ENCODE results near the gene HMCN2. TPM values are rescaled to one million over a fixed set of nuclear protein-coding genes. Genes with fewer than 3 reads are reported as not detected.

HMCN2 gene
- polyA plus RNA-seq, 1 of the 3 experiments (the other 2 are of a cell fraction): 0.15 TPM

GRCh38 chr9:130331573-130331972 is 66.0 kb downstream of the HMCN2 start:
- Histone ChIP-seq H3K9me3 (no peaks in the 10 kb centered on the region), H3K79me2 (ENCODE audit: insufficient read depth) (no peaks in the 10 kb centered on the region), H2AFZ (ENCODE audit: low read depth) (no peak overlapping the region), H3K4me1 (ENCODE audit: control insufficient read depth in 1 of 2, insufficient read depth in 2 of 2, low read depth in 1 of 2, low read length in 1 of 2) (peaks cover 0 to 81% of the 10 kb centered on the region in 2 experiments; a peak in 2 of 4 replicates), H3K36me3 (replicated peaks in 1 of 2; ENCODE audit: control insufficient read depth in 1 of 2, insufficient read depth in 2 of 2, low read length in 1 of 2) (no peaks in the 10 kb centered on the region), H3K27ac (ENCODE audit: low read depth in 2 of 2, low read length in 1 of 2) (peak overlapping the region in 1 of 2 experiments; percentile 81; a peak in 2 of 4 replicates), H3K9ac (no peak overlapping the region), H3K4me2 (no peak overlapping the region), H3K9me2 (no peaks in the 10 kb centered on the region), H4K20me1 (ENCODE audit: insufficient read depth) (no peaks in the 10 kb centered on the region), H3F3A (replicated peaks; ENCODE audit: insufficient read depth) (no peaks in the 10 kb centered on the region), H3K4me3 (ENCODE audit: low read depth in 2 of 2, low read length in 1 of 2) (no peak overlapping the region), H3K27me3 (ENCODE audit: insufficient read depth) (peaks cover 8% of the 10 kb centered on the region; the same call in 1 of the 2 replicates)
- CTCF ChIA-PET: interaction anchor here (7.5 to 7.6 kb wide), 2 partner anchors 11 to 88 kb away, joined by 44 to 49 read pairs; no protein-coding TSS in a partner anchor
- WGBS (ENCODE audit: low lambda C conversion rate): 79% methylated on average over 12 of the region's 13 CpGs
- DNase-seq: no peak
- TF ChIP-seq USF1 (IDR thresholded peaks at IDR 0.05; ENCODE audit: borderline replicate concordance, low read depth) (no peak), MXI1 (IDR thresholded peaks at IDR 0.05; ENCODE audit: low read depth, low read length) (no peak), YY1 (IDR thresholded peaks at IDR 0.05; ENCODE audit: low read depth) (no peak), JUND (IDR thresholded peaks at IDR 0.05) (no peak), RAD21 (IDR thresholded peaks at IDR 0.05; ENCODE audit: low read length) (no peak), ZBTB33 (IDR thresholded peaks at IDR 0.05; ENCODE audit: borderline replicate concordance, low read depth) (no peak), CHD2 (IDR thresholded peaks at IDR 0.05; ENCODE audit: low read length, partially characterized antibody) (no peak)
- POLR2A ChIA-PET: interaction anchor here (0.6 kb wide), 1 partner anchor 264 kb away, joined by 3 read pairs; no protein-coding TSS in a partner anchor

- H3K27ac ChIP-seq (ENCODE audit: low read depth in 2 of 2, low read length in 1 of 2): peak overlapping the region in 1 of 2 experiments; percentile 81; a peak in 2 of 4 replicates
- no peaks in the 10 kb centered on the region for H3K9me2 ChIP-seq
- H3K79me2 ChIP-seq (ENCODE audit: insufficient read depth): no peaks in the 10 kb centered on the region
- POLR2A ChIA-PET: no interaction called here
- no peaks in the 10 kb centered on the region; the same call in 1 of the 2 replicates for H3K27me3 ChIP-seq (ENCODE audit: insufficient read depth)
- H3K4me1 ChIP-seq (ENCODE audit: control insufficient read depth in 1 of 2, insufficient read depth in 2 of 2, low read depth in 1 of 2, low read length in 1 of 2): peaks cover 0 to 78% of the 10 kb centered on the region in 2 experiments; a peak in 2 of 4 replicates
- no peaks in the 10 kb centered on the region for H4K20me1 ChIP-seq (ENCODE audit: insufficient read depth)
- no peaks in the 10 kb centered on the region for H3K36me3 ChIP-seq (replicated peaks in 1 of 2; ENCODE audit: control insufficient read depth in 1 of 2, insufficient read depth in 2 of 2, low read length in 1 of 2)
- H3K4me3 ChIP-seq (ENCODE audit: low read depth in 2 of 2, low read length in 1 of 2): no peak overlapping the region
- no peak for DNase-seq
- no peaks in the 10 kb centered on the region for H3K9me3 ChIP-seq
- WGBS (ENCODE audit: low lambda C conversion rate): 86% methylated on average over 25 of the region's 26 CpGs
- no peaks in the 10 kb centered on the region for H3F3A ChIP-seq (replicated peaks; ENCODE audit: insufficient read depth)
- no peak overlapping the region for H2AFZ ChIP-seq (ENCODE audit: low read depth)
- H3K4me2 ChIP-seq: no peak overlapping the region
- H3K9ac ChIP-seq: no peak overlapping the region
- CTCF ChIA-PET: interaction anchor here (7.5 to 7.6 kb wide), 2 partner anchors 10 to 89 kb away, joined by 44 to 49 read pairs; no protein-coding TSS in a partner anchor
- TF ChIP-seq EP300 (IDR thresholded peaks at IDR 0.05; ENCODE audit: borderline replicate concordance in 1 of 2, low read depth in 1 of 2, low read length in 1 of 2): no peak
- TF ChIP-seq SIN3A (IDR thresholded peaks at IDR 0.05; ENCODE audit: borderline replicate concordance, low read depth, low read length): no peak
- no peak for TF ChIP-seq POLR2AphosphoS5 (IDR thresholded peaks at IDR 0.05; ENCODE audit: low read depth, low read length)
- no peak for TF ChIP-seq CHD2 (IDR thresholded peaks at IDR 0.05; ENCODE audit: low read length, partially characterized antibody)
- TF ChIP-seq REST (IDR thresholded peaks at IDR 0.05; ENCODE audit: low read depth, low read length): no peak
- no peak for TF ChIP-seq ELF1 (IDR thresholded peaks at IDR 0.05)
- TF ChIP-seq TEAD4 (IDR thresholded peaks at IDR 0.05; ENCODE audit: borderline replicate concordance, insufficient read depth): no peak
- TF ChIP-seq FOXJ3 (CRISPR knock-in tag; IDR thresholded peaks at IDR 0.05): no peak
- TF ChIP-seq PBX3 (IDR thresholded peaks at IDR 0.05): no peak
- no peak for TF ChIP-seq USF1 (IDR thresholded peaks at IDR 0.05; ENCODE audit: borderline replicate concordance, low read depth)
- no peak for TF ChIP-seq IRF3 (IDR thresholded peaks at IDR 0.05; ENCODE audit: low read depth, low read length)
- no peak for TF ChIP-seq MEF2A (IDR thresholded peaks at IDR 0.05; ENCODE audit: borderline replicate concordance, low read depth)
Observed at GRCh38 chr9:130332384-130332926, 66.9 kb downstream of the HMCN2 start.
